ENCODE results near the gene PITX1. TPM values are rescaled to one million over a fixed set of nuclear protein-coding genes. Genes with fewer than 3 reads are reported as not detected.

PITX1 gene
- total and polyA plus RNA-seq, 2 donors (not counting 1 experiment from before 2014, with no cell fraction given): 1.7 to 3.1 TPM

DNA sequence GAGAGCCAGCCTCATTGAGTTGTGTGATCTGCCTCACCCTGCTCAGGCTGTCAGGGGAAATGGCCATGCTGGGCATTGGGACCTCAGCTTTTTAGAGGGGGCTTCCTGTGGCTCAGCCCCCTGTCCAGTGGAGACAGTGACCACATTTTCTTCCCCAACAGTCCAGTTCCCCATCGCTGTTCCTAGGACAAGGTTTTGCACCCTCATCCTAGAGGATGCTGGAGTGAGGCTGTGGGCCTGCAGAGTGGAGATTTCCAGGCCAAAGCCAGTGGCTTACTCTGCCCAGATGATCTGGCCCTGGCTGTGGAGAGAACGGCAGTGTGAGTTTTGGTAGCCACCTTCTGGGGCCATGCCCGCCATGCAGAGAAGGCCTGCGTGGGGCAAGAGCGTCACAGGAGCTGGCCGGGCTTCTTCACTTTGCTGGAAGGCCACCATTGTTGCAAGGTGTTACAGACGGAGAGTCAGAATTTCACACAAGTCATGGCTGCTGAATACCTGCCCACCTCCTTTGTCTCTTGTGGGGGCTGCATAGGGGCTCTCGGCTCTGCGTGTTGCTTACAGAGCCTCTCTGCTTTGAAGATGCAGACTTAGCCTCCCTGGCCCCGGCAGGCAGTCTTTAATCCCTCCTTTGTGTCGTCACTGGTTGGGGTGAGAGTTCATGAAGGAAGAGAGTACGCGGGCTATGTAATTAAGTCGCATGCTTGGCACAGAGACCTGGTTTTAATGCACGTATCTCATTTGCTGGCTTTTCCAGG is 35.2 kb upstream of the PITX1 start:
- H3K36me3 ChIP-seq (ENCODE audit: control insufficient read depth, insufficient read depth, low read length): no peaks in the 10 kb centered on the region
- no peak overlapping the region for H3K4me2 ChIP-seq (ENCODE audit: extremely low read depth, insufficient read depth, low read length)
- H3K27me3 ChIP-seq (ENCODE audit: control insufficient read depth, insufficient read depth, low read length): no peaks in the 10 kb centered on the region
- DNase-seq (ENCODE audit: low read depth in 2 of 2): no peak
- H4K20me1 ChIP-seq (ENCODE audit: control insufficient read depth, extremely low read depth, insufficient read depth, low read length): no peaks in the 10 kb centered on the region
- H3K4me1 ChIP-seq (ENCODE audit: control insufficient read depth, extremely low read depth, insufficient read depth, low read length): no peaks in the 10 kb centered on the region
- no peaks in the 10 kb centered on the region for H3K9me3 ChIP-seq (ENCODE audit: control insufficient read depth, insufficient read depth, low read depth, low read length)
- H3K79me2 ChIP-seq (ENCODE audit: control insufficient read depth, insufficient read depth, low read length): no peaks in the 10 kb centered on the region
- H3K27ac ChIP-seq (ENCODE audit: insufficient read depth, low read length): no peak overlapping the region
- no peak for TF ChIP-seq EZH2 (IDR thresholded peaks at IDR 0.05; ENCODE audit: low read length, missing control alignments)
- TF ChIP-seq, protein P1, sequence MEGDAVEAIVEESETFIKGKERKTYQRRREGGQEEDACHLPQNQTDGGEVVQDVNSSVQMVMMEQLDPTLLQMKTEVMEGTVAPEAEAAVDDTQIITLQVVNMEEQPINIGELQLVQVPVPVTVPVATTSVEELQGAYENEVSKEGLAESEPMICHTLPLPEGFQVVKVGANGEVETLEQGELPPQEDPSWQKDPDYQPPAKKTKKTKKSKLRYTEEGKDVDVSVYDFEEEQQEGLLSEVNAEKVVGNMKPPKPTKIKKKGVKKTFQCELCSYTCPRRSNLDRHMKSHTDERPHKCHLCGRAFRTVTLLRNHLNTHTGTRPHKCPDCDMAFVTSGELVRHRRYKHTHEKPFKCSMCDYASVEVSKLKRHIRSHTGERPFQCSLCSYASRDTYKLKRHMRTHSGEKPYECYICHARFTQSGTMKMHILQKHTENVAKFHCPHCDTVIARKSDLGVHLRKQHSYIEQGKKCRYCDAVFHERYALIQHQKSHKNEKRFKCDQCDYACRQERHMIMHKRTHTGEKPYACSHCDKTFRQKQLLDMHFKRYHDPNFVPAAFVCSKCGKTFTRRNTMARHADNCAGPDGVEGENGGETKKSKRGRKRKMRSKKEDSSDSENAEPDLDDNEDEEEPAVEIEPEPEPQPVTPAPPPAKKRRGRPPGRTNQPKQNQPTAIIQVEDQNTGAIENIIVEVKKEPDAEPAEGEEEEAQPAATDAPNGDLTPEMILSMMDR (conservative IDR thresholded peaks at IDR 0.05 in 1 of 2, IDR thresholded peaks at IDR 0.05 in 1 of 2; ENCODE audit: low read depth in 1 of 2, low read length in 2 of 2): no peak
- no peak overlapping the region for H2AFZ ChIP-seq (ENCODE audit: low read length)
- H3K9ac ChIP-seq (ENCODE audit: insufficient read depth, low read length): no peak overlapping the region
- no peak overlapping the region for H3K4me3 ChIP-seq (replicated peaks in 1 of 4; ENCODE audit: control extremely low read depth in 1 of 4, insufficient read depth in 1 of 4, low read depth in 3 of 4, low read length in 4 of 4)

DNA sequence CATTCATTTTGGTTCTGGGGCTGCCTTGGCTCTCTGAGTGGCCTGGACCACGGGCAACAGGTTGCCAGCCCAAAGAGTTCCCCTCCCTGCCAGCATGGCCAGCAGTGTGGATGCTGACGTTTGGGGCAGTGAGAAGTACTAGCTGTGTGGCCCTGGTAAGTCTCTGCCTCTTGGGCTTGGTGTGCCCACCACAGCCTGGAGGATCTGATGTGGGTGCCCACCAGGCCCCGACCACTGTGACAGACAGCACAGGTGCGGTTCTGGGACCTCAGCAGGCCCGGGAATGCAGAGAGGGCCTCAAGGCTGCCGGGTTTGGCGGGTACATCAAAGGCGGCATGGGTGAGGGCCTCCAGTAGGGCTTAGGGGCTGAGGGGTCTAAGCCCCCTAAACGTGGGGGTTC is 33.6 kb upstream of the PITX1 start:
- Histone ChIP-seq H3K4me1 (ENCODE audit: control insufficient read depth, extremely low read depth, insufficient read depth, low read length) (no peaks in the 10 kb centered on the region), H3K9me3 (ENCODE audit: control insufficient read depth, insufficient read depth, low read depth, low read length) (no peaks in the 10 kb centered on the region), H3K4me2 (ENCODE audit: extremely low read depth, insufficient read depth, low read length) (no peak overlapping the region), H3K36me3 (ENCODE audit: control insufficient read depth, insufficient read depth, low read length) (no peaks in the 10 kb centered on the region), H3K79me2 (ENCODE audit: control insufficient read depth, insufficient read depth, low read length) (no peaks in the 10 kb centered on the region), H4K20me1 (ENCODE audit: control insufficient read depth, extremely low read depth, insufficient read depth, low read length) (no peaks in the 10 kb centered on the region), H2AFZ (ENCODE audit: low read length) (no peak overlapping the region), H3K9ac (ENCODE audit: insufficient read depth, low read length) (no peak overlapping the region), H3K27ac (ENCODE audit: insufficient read depth, low read length) (no peak overlapping the region), H3K4me3 (replicated peaks in 1 of 4; ENCODE audit: control extremely low read depth in 1 of 4, insufficient read depth in 1 of 4, low read depth in 3 of 4, low read length in 4 of 4) (no peak overlapping the region), H3K27me3 (ENCODE audit: control insufficient read depth, insufficient read depth, low read length) (no peaks in the 10 kb centered on the region)
- TF ChIP-seq, protein P1 (conservative IDR thresholded peaks at IDR 0.05 in 1 of 2, IDR thresholded peaks at IDR 0.05 in 1 of 2; ENCODE audit: low read depth in 1 of 2, low read length in 2 of 2): no peak
- TF ChIP-seq EZH2 (IDR thresholded peaks at IDR 0.05; ENCODE audit: low read length, missing control alignments): no peak
- no peak for DNase-seq (ENCODE audit: low read depth in 2 of 2)

DNA sequence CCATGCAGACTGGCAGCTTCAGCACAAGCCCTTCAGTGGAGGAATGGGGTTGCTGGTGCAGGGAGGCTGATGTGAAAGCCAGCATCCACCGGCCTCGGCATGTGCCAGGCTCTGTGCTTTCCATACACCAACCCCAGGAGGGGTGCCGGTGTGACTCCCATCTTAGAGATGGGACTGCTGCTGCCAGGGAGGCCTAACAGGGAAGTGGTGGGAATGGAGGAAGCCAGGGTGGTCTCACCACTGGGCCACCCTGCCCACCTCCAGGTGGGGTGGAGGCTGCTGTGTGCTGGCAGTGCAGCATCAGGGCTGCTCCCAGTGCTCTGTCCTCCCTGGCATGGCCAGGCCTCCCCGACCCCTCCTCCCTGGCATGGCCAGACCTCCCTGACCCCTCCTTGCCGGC is 32.8 kb upstream of the PITX1 start:
- Histone ChIP-seq H3K36me3 (ENCODE audit: control insufficient read depth, insufficient read depth, low read length) (no peaks in the 10 kb centered on the region), H3K9me3 (ENCODE audit: control insufficient read depth, insufficient read depth, low read depth, low read length) (no peaks in the 10 kb centered on the region), H3K4me3 (replicated peaks in 1 of 4; ENCODE audit: control extremely low read depth in 1 of 4, insufficient read depth in 1 of 4, low read depth in 3 of 4, low read length in 4 of 4) (no peak overlapping the region), H3K9ac (ENCODE audit: insufficient read depth, low read length) (no peak overlapping the region), H3K27me3 (ENCODE audit: control insufficient read depth, insufficient read depth, low read length) (no peaks in the 10 kb centered on the region), H3K4me2 (ENCODE audit: extremely low read depth, insufficient read depth, low read length) (no peak overlapping the region), H3K27ac (ENCODE audit: insufficient read depth, low read length) (no peak overlapping the region), H2AFZ (ENCODE audit: low read length) (no peak overlapping the region), H3K4me1 (ENCODE audit: control insufficient read depth, extremely low read depth, insufficient read depth, low read length) (no peaks in the 10 kb centered on the region), H4K20me1 (ENCODE audit: control insufficient read depth, extremely low read depth, insufficient read depth, low read length) (no peaks in the 10 kb centered on the region), H3K79me2 (ENCODE audit: control insufficient read depth, insufficient read depth, low read length) (no peaks in the 10 kb centered on the region)
- DNase-seq (ENCODE audit: low read depth in 2 of 2): no peak
- TF ChIP-seq, protein P1 (conservative IDR thresholded peaks at IDR 0.05 in 1 of 2, IDR thresholded peaks at IDR 0.05 in 1 of 2; ENCODE audit: low read depth in 1 of 2, low read length in 2 of 2): no peak
- TF ChIP-seq EZH2 (IDR thresholded peaks at IDR 0.05; ENCODE audit: low read length, missing control alignments): no peak

All from fibroblast of lung (primary cell).